Breast epithelium (tissue), 4 donors: ENCODE data around the gene CTSW. TPM values are rescaled to one million over a fixed set of nuclear protein-coding genes. Genes with fewer than 3 reads are reported as not detected.

Experiments
- DNase-seq, 2 donors: peaks; one replicate each; pipeline ENCODE4 v3.0.0-alpha.2; 2019; ENCODE audit warnings: low spot score in 2 of 2
- H3K27ac ChIP-seq, 2 donors: fragments of 200-600 bp; sonication (generic) in 1 of 2; one replicate each; pipeline ENCODE4 v1.5.1; 2016 to 2019; ENCODE audit warnings: mild to moderate bottlenecking in 1 of 2
- H3K27me3 ChIP-seq, 2 donors: fragments of 200-600 bp; sonication (generic) in 1 of 2; one replicate each; pipeline versions ENCODE4 v1.5.1 to v1.6.0; 2017 to 2019; ENCODE audit warnings: control low read depth in 1 of 2, mild to moderate bottlenecking in 1 of 2
- H3K36me3 ChIP-seq: fragments of 200-600 bp; one replicate; pipeline ENCODE4 v1.5.1; 2019
- H3K4me1 ChIP-seq, 2 donors: fragments of 200-600 bp; sonication (generic); one replicate each; pipeline ENCODE4 v1.5.1; 2016 to 2019; ENCODE audit warnings: control low read depth in 1 of 2
- H3K4me3 ChIP-seq, 3 donors: fragments of 200-600 bp; sonication (generic); 1 replicate in 2 of 3; 2 replicates in 1 of 3; pipeline ENCODE4 v1.5.1; 2016 to 2019; ENCODE audit warnings: mild to moderate bottlenecking in 3 of 3, moderate library complexity in 2 of 3
- H3K9me3 ChIP-seq, 2 donors: fragments of 200-600 bp; sonication (generic) in 1 of 2; one replicate each; pipeline ENCODE4 v1.5.1; 2016 to 2019; ENCODE audit warnings: control low read depth in 1 of 2
- CTCF ChIP-seq, 3 donors: fragments of 450-650 bp; IDR thresholded peaks; one replicate each; pipeline ENCODE4 v1.5.1; 2016 to 2017; ENCODE audit warnings: antibody characterized with exemption in 3 of 3, mild to moderate bottlenecking in 3 of 3, moderate library complexity in 3 of 3
- POLR2A ChIP-seq: fragments of 450-650 bp; IDR thresholded peaks from one replicate; pipeline ENCODE4 v1.6.1; 2016; ENCODE audit warnings: antibody characterized with exemption, mild to moderate bottlenecking, moderate library complexity
- POLR2AphosphoS5 ChIP-seq, 3 donors: sonication (generic); formaldehyde crosslinking; IDR thresholded peaks; one replicate each; pipeline ENCODE4 v1.6.1; 2017; ENCODE audit warnings: antibody characterized with exemption in 3 of 3
- intact Hi-C: fragments of 100-400 bp; cut with DNase I; formaldehyde crosslinking; loops from one replicate; pipeline ENCODE4 v1.15.1; 2023; ENCODE audit warnings: low total_unique reads
- total RNA-seq, 3 donors: library from RNA; depleted of rRNA; stranded (reverse); fragments of >200 nt; gene quantifications; one replicate each; pipeline ENCODE4 v1.1.0, GENCODE V29; 2016

The CTSW gene
- total RNA-seq, 3 donors from 2014 or later = 1.6 to 4.0 (median 1.9) TPM

- Histone ChIP-seq H3K36me3 (peaks cover 5% of the 10 kb centered on the region), H3K9me3 (no peaks in the 10 kb centered on the region), H3K4me1 (peaks cover 4 to 7% of the 10 kb centered on the region in 2 donors), H3K4me3 (no peak overlapping the region), H3K27ac (no peak overlapping the region), H3K27me3 (no peaks in the 10 kb centered on the region)
- no peak for TF ChIP-seq POLR2AphosphoS5 (IDR thresholded peaks at IDR 0.05)
- TF ChIP-seq CTCF (IDR thresholded peaks at IDR 0.05) = no peak
- no peak for TF ChIP-seq POLR2A
- intact Hi-C loops = no loop called here
- no peak for DNase-seq
Measured at GRCh38 chr11:65864706-65865471, 14.7 kb upstream of the CTSW start.

GRCh38 chr11:65865550-65866172 lies 14.0 kb upstream of the CTSW start:
- Histone ChIP-seq H3K36me3 (peaks cover 5% of the 10 kb centered on the region), H3K9me3 (no peaks in the 10 kb centered on the region), H3K4me1 (peaks cover 4 to 7% of the 10 kb centered on the region in 2 donors), H3K27ac (no peak overlapping the region), H3K27me3 (no peaks in the 10 kb centered on the region), H3K4me3 (no peak overlapping the region)
- no peak for DNase-seq
- intact Hi-C loops = no loop called here
- TF ChIP-seq POLR2AphosphoS5 (IDR thresholded peaks at IDR 0.05) (no peak), CTCF (IDR thresholded peaks at IDR 0.05) (no peak), POLR2A (no peak)

GRCh38 chr11:65866509-65867283 lies 12.9 kb upstream of the CTSW start:
- DNase-seq = no peak
- no peak overlapping the region for H3K4me3 ChIP-seq
- H3K4me1 ChIP-seq = peaks cover 2 to 12% of the 10 kb centered on the region in 2 donors
- H3K36me3 ChIP-seq = peaks cover 5% of the 10 kb centered on the region
- H3K27ac ChIP-seq = no peak overlapping the region
- H3K9me3 ChIP-seq = no peaks in the 10 kb centered on the region
- intact Hi-C loops = no loop called here
- no peaks in the 10 kb centered on the region for H3K27me3 ChIP-seq
- TF ChIP-seq POLR2AphosphoS5 (IDR thresholded peaks at IDR 0.05) (no peak), CTCF (IDR thresholded peaks at IDR 0.05) (no peak), POLR2A (no peak)

GRCh38 chr11:65867284-65868071 lies 12.2 kb upstream of the CTSW start:
- Histone ChIP-seq H3K4me3 (no peak overlapping the region), H3K4me1 (peaks cover 0 to 10% of the 10 kb centered on the region in 2 donors), H3K27ac (no peak overlapping the region), H3K27me3 (no peaks in the 10 kb centered on the region), H3K36me3 (peaks cover 5% of the 10 kb centered on the region), H3K9me3 (no peaks in the 10 kb centered on the region)
- intact Hi-C loops = no loop called here
- no peak for DNase-seq
- TF ChIP-seq CTCF (IDR thresholded peaks at IDR 0.05) (no peak), POLR2AphosphoS5 (IDR thresholded peaks at IDR 0.05) (no peak), POLR2A (no peak)
